Activated naive CD4-positive, alpha-beta T cell treated with anti-CD3 and anti-CD28 coated beads, Interleukin-2, amount 50 U/mL, for 72 hours (primary cell): ENCODE results near the gene DYNC1LI1. TPM values are rescaled to one million over a fixed set of nuclear protein-coding genes. Genes with fewer than 3 reads are reported as not detected.
"Not testable (repeated sequence)": the region's sequence is repeated elsewhere in the genome, so short reads cannot be mapped to it uniquely, and the experiment has no call there.

ENCODE experiments used
- ATAC-seq, 2 donors: fragments of 150-1000 bp; cut with Tn5 transposase; 2 replicates each; pipeline ENCODE4 v1.10.0; 2021; ENCODE audit warnings: mild to moderate bottlenecking in 2 of 2, moderate library complexity in 2 of 2
- DNase-seq, 2 donors: peaks; one replicate each; pipeline ENCODE4 v3.0.0; 2021 to 2022; ENCODE audit warnings: low spot score in 2 of 2
- H3K27ac Mint-ChIP-seq, 2 donors: one replicate each; pipeline ENCODE4 v1.8.0; 2022; ENCODE audit warnings: mild to moderate bottlenecking in 2 of 2, mixed read lengths in 2 of 2
- H3K36me3 Mint-ChIP-seq, 2 donors: one replicate each; pipeline ENCODE4 v1.8.0; 2022; ENCODE audit warnings: mixed read lengths in 2 of 2
- H3K9me3 Mint-ChIP-seq, 2 donors: one replicate each; pipeline ENCODE4 v1.8.0; 2022; ENCODE audit warnings: mixed read lengths in 2 of 2
- total RNA-seq, 2 donors: library from RNA; stranded (reverse); gene quantifications; one replicate each; pipeline ENCODE4 v1.2.3, GENCODE V29; 2022

The DYNC1LI1 gene
- total RNA-seq, 2 donors from 2014 or later, result 27.8 to 36.3 TPM

DNA sequence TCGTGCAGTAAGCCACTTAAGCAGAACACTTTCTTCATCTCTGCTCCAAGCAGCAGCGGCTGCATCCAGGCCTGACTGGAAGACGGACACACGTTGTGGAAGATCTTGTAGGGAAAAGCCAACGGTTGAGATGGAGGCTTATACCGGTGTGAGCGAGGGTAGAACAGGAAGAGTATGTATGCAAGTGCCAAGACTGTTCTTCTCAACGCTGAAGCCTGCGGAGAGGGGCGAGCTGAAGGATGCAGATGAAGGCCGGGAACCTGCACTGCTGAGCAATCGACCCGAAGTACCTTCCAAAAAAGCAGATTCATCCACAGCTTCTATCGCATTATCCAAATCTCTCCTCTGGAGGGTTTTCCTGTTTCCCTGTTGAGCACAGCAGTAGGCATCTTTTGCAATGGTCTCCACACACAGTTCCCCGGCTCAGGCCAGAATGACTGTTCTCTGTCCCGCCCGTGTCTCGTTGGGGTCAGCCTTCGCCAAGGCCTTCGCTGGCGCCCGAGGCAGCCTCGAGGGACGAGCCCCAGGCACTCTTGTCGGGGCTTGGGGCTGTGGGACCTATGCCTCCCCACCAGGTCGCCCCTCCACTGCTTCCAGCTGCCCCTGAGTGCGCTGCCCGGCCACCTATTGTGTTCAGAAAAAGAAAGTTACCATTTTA, 22.2 kb upstream of the DYNC1LI1 start:
- Mint-ChIP-seq H3K9me3 (no peaks in the 10 kb centered on the region), H3K36me3 (no peaks in the 10 kb centered on the region), H3K27ac (no peak overlapping the region)
- no peak for DNase-seq
- ATAC-seq, result no peak

DNA sequence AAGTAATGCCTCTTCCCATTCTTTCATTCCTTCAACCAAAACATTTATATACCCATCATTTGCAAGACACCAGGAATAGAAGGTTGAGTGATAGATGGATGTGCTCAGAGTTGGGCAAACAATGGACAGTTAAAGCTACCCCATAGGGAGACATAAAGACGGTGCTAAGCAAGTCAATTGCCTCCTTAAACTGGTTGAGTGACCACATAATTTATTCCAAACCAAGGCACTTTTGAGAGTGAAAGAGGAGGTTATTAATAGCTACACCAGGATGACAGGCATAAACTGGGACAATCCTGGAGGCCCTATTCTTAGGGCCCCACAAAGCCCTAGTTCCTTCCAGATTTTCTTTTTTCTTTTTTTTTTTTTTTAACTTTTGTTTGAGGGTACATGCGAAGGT, 21.4 kb upstream of the DYNC1LI1 start:
- Mint-ChIP-seq H3K9me3 (no peaks in the 10 kb centered on the region), H3K36me3 (no peaks in the 10 kb centered on the region), H3K27ac (peak overlapping the region in 1 of 2 donors; percentile 5)
- DNase-seq (no peak), ATAC-seq (no peak)

DNA sequence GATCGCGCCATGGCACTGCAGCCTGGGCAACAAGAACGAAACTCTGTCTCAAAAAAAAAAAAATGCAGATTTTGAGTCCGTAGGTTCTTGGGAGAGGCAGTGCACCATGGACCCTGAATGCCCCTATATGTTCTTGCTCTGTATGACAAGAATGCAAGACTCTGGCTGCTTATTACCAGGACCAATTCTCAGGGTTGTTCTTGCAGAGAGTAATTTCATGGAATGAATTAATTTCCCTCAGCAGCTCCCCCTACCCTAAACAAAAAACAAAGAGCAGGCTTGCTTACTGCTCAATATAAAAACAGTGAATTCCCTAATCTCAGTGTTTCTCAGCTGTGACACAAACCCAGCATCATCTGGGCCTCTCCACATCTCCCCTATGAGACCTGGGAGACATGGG, 20.5 kb upstream of the DYNC1LI1 start:
- Mint-ChIP-seq H3K27ac (no peak overlapping the region), H3K9me3 (no peaks in the 10 kb centered on the region), H3K36me3 (no peaks in the 10 kb centered on the region)
- ATAC-seq (no peak), DNase-seq (no peak)

DNA sequence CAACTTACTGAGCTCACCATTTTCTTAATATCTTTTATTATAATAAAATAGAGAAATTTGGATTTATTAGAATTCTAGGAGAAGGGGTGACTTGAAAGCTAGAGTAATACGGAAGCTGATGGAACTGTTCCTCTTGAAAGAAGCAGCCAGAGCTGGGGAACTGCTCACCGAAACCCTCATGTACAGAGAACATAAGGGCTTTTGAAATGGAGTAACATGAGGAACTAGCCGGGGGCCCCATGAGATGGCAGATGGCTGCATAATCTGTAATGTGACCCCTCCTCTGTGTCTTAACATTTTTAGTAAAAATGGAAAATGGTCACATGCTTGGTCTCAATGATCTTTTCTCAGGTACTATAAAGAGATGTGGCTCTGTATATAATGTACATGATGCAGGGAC, 15.7 kb upstream of the DYNC1LI1 start:
- Mint-ChIP-seq H3K9me3 (no peaks in the 10 kb centered on the region), H3K27ac (no peak overlapping the region), H3K36me3 (no peaks in the 10 kb centered on the region)
- no peak for DNase-seq
- no peak for ATAC-seq

DNA sequence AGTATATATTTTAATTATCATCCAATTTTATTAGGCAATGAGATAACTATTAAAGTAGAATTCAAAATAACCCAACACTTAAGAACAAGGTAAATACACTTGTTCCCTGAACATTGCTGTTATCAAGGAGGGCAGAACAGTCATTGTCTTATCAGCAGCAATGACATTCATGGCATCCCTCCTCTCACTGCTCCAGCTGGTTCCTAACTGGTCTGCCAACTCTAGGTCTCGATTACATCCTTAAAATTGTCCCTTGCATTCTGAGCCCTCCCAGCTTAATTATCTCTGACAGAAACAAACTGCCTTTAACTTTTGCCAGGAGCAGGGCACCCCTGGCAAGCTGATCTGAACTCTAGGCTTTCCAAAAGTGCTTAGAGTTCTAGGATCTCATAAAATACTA, 14.0 kb upstream of the DYNC1LI1 start:
- DNase-seq, result no peak
- no peak for ATAC-seq
- Mint-ChIP-seq H3K36me3 (no peaks in the 10 kb centered on the region), H3K27ac (no peak overlapping the region), H3K9me3 (no peaks in the 10 kb centered on the region)

DNA sequence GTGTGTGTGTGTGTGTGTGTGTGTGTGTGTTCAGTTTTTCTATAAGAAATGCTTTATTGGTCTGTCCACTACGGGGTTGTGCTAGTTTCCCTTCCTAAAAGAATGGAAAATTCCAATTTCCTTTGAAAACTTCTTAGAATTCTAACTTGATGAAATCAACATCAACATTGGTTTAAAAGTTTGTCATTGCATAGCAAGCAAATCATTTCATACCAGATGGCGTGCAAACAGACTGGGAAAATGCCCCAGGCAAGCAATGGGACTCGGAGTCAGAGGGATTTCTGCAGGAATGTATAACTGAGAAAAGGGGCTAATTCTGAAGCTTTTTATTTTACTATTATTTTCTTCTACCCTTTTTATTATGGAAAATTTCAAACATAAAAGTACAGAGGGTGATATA, 13.1 kb upstream of the DYNC1LI1 start:
- DNase-seq (no peak), ATAC-seq (no peak)
- H3K27ac Mint-ChIP-seq, result no peak overlapping the region
- H3K36me3 Mint-ChIP-seq, result no peaks in the 10 kb centered on the region
- H3K9me3 Mint-ChIP-seq, result no peaks in the 10 kb centered on the region

DNA sequence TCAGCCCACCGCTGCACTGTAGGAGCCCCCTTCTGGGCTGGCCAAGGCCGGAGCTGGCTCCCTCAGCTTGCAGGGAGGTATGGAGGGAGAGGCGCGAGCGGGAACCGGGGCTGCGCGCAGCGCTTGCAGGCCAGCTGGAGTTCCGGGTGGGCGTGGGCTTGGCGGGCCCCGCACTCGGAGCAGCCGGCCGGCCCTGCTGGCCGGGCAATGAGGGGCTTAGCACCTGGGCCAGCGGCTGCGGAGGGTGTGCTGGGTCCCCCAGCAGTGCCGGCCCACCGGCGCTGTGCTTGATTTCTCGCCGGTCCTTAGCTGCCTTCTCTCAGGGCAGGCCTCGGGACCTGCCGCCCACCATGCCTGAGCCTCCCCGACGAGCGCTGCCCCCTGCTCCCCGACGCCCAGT, 8.0 kb upstream of the DYNC1LI1 start:
- ATAC-seq, H3K27ac Mint-ChIP-seq, DNase-seq, H3K9me3 Mint-ChIP-seq, H3K36me3 Mint-ChIP-seq: not testable (repeated sequence)

DNA sequence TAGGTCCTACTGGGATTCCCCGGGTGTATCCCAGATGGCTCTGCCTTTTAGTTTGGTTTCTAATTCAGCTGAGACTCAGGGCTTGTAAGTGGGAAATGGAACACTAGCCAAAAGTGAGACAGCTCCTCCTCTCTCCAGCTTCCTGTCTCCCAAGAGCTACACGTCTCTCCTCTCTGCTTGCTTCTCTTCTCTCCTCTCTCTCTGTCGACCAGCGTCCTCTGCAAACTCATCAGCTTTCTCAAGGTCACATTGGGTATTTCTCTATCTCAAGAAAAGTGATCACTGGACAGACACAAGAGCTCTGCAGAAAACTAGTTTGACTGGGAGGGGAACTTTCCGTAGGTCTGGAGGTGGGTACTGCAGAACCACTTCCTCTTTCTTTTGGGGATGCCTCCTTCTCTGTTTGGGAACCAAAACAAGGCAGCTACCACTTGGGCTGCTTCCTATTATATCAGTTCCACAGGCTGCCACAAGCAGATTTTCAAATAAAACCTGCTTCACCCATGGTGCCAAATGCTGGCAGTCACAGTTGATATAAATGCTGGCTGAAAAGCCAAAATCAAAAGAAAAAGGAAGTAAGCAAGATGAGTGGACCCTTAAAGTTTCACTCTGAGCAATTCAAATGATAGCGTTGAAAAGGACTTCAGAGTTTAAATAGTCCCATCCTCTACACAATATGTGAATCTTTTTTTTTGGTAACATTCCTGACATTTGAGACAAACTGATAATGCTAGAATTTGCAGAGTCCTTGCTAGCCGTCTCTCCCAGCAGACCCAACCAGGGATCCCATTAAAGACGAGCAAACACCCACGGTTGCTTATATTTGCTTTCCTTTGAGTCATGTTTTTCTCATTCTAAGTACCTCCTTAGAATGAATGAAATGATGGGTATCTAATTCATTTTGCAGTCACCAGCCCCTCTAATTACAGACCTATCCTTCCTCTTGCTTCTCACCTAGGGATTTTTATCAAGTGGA, 7.2 kb upstream of the DYNC1LI1 start:
- Mint-ChIP-seq H3K36me3 (no peaks in the 10 kb centered on the region), H3K9me3 (no peaks in the 10 kb centered on the region), H3K27ac (peak overlapping the region in 1 of 2 donors; percentile 54)
- ATAC-seq (peak; percentile 67 to 68), DNase-seq (no peak)

DNA sequence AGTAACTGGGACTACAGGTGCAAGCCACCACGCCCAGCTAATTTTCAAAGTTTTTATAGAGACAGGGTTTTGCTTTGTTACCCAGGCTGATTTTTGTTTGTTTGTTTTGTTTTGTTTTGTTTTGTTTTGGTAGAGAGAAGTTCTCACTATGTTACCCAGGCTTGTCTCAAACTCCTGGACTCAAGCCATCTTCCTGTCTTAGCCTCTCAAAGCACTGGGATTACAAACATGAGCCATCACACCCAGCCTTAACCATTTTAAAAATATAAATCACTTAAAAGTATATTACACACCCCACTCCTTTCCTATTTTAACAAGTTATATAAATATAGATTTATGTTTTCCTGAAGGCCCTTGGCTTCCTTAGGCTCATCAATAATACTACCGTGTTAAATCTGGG, 6.5 kb upstream of the DYNC1LI1 start:
- ATAC-seq (no peak), DNase-seq (no peak)
- Mint-ChIP-seq H3K9me3 (no peaks in the 10 kb centered on the region), H3K36me3 (no peaks in the 10 kb centered on the region), H3K27ac (peak overlapping the region in 1 of 2 donors; percentile 54)

DNA sequence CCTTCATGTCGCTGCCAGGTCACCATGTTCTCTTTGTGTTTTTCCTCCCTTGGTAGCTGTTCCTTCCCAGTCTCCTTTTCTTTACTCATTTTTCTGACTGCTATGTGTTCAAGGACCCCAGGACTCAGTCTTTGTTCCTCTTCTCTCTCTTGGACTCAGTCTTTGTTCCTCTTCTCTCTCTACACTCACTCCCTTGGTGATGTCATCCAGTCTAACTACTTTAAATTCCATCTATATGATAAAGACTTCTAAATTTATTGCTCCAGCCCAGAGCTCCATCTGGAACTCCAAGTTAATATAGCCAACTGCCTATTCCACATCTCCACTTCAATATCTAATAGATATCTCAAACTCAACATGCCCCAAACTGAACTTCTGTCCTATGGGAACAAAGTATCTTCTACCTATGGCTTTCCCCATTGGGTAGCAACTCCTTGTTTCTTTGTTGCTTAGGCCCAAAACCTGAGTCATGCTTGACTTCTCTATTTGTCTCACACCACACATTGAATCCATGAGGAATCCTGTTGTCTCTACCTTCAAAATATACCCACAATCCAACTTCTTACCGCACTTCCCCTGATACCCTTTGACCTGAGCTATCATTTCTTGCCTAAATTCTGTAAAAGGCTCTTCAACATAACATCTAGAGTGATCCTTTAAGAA, 4.9 kb upstream of the DYNC1LI1 start:
- ATAC-seq (no peak), DNase-seq (no peak)
- no peak overlapping the region for H3K27ac Mint-ChIP-seq
- H3K9me3 Mint-ChIP-seq, result no peaks in the 10 kb centered on the region
- H3K36me3 Mint-ChIP-seq, result no peaks in the 10 kb centered on the region

DNA sequence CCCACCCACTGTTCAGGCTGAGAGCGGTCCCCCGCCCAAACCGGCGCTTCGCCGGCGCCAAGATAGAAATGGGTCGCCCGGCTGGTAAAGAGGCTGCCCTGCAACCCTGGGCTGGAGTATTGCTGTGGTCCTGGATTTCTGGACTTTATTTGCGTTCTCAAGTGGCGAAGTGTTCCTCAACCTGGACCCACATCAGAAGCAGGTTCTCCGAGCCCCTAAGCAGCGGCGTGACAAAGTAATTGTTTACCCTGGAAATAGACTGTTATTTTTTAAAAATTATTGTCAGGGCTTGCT, 481 bp upstream of the DYNC1LI1 start:
- no peaks in the 10 kb centered on the region for H3K9me3 Mint-ChIP-seq
- peak overlapping the region in 1 of 2 donors; percentile 89 for H3K27ac Mint-ChIP-seq
- DNase-seq, result no peak
- ATAC-seq, result no peak
- peaks cover 3 to 5% of the 10 kb centered on the region in 2 donors for H3K36me3 Mint-ChIP-seq

DNA sequence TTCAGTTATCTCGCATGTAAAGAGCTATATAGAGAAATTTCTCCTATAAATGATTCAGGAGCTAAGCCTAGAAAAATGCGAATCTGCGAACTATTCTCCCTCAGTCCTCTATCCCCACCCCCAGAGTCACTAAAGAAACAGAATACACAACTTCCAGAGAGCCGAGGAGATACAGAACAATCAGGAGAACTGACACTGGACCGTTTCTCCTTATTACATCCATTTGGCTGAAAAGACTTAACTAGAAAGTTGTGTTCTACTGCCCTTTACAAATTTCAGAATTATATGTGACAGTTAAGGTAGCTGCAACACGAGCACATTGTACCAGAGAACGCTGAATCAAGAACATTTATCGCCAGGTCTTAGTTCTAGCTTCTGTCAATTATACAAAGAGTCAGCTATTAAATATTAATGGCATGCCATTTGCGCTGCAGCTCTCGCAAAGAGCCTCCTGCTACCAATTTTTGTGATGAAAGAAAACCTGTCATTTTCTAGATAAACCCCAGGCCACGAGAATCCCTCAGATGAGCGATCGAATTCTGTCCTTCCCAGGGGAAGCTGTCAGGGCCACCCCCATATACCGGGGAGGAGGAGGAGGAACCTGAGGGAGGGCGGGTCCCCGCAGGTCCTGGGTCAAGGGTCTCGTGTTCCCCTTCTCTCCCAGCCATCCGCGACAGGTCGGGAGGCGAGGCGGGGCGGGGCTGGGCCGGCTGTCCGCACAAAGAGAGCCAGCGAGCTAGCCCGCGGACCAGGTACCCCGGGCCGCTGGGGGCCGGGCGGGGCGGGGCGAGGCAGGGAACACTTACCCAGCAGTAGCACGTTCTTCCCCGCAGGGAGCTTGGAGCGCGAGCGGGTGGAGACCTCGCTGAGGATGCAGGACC, 878 bp downstream of the DYNC1LI1 start:
- DNase-seq (peak; percentile 54 to 65), ATAC-seq (peak; percentile 49 to 52)
- Mint-ChIP-seq H3K36me3 (peaks cover 5 to 6% of the 10 kb centered on the region in 2 donors), H3K27ac (peak overlapping the region; percentile 75 to 89), H3K9me3 (no peaks in the 10 kb centered on the region)

DNA sequence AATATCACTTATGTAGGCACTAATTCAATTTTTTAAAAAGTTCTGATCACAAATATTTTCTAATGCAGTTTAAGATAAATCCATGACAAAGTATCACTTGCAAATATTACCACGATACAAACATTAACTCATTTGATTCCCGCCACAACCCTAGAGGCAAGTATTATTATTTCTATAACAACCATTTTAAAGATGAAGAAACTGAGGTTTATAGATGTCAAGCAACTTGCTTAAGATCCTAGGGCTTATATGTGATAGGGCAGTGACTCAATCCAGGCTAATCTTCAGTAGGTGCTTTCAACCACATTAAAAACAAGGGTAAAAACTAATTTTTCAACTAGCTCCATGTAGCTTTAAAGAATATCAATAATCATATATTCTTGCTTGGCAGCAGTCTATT, 1.7 kb downstream of the DYNC1LI1 start:
- Mint-ChIP-seq H3K27ac (peak overlapping the region in 1 of 2 donors; percentile 89), H3K9me3 (no peaks in the 10 kb centered on the region), H3K36me3 (peaks cover 5 to 6% of the 10 kb centered on the region in 2 donors)
- ATAC-seq (no peak), DNase-seq (no peak)

DNA sequence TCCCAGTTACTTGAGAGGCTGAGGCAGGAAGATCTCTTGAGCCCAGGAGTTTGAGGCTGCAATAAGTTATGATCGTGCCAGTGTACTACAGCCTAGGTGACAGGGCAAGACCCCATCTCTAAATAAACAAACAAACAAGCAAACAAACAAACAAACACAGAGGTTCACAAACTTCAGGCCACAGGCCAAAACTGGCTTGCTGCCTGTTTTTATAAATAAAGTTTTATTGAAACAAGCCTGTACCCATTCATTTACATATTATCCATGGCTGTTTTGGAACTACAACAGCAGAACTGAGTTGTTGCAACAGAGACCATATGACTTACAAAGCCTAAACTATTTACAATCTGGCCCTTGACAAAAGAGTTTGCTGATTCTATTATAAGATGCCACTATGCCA, 6.5 kb downstream of the DYNC1LI1 start:
- Mint-ChIP-seq H3K27ac (no peak overlapping the region), H3K36me3 (peaks cover 0 to 24% of the 10 kb centered on the region in 2 donors), H3K9me3 (no peaks in the 10 kb centered on the region)
- DNase-seq, result no peak
- ATAC-seq, result no peak

DNA sequence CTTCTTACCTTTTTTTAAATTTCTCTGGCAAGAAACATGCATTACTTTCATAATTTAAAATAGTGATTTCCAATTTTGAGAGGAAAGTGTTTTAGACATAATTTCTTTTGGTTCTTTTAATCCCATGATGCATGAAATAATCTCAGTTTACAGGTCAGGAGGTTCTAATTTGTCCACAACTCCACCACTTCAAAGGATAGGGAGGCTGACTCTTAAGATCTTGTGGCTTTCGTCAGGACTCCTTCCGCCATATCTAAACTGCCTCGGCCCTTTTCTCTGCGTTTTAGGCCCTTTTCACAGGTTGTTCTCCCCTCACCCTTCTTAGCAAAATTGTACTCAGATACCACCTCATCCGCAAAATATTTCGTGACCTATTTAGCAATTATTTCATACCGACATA, 8.0 kb downstream of the DYNC1LI1 start:
- DNase-seq (no peak), ATAC-seq (no peak)
- H3K27ac Mint-ChIP-seq, result no peak overlapping the region
- H3K36me3 Mint-ChIP-seq, result peaks cover 0 to 24% of the 10 kb centered on the region in 2 donors
- H3K9me3 Mint-ChIP-seq, result no peaks in the 10 kb centered on the region

DNA sequence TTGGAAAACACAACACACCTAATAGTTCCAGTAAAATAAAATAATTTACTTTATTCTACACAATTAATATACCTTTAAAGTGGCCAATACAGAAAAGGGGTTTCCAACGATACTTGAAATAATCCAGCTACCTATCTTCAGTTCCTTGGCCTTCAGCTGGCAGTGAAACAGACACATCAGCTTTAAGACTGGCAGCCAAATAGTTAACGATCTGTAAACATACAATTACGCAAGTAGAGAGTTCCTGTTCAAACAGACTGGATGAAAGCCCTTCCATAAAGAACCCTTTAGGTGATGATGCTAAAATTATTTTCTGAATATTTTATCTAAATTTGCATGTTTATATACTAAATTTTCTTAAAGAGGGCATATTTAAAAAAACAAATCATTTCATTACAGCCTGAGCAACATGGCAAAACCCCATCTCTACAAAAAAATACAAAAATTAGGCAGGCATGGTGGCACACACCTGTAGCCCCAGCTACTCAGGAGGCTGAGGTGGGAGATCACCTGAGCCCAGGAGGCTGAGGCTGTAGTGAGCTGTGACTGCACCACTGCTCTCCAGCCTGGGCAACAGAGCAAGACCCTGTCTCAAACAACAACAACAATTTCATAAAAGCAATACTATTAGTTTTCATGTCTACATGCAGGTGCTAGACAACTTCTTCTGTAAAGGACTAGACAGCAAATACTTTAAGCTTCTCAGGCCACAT, 12.9 kb downstream of the DYNC1LI1 start:
- Mint-ChIP-seq H3K9me3 (no peaks in the 10 kb centered on the region), H3K36me3 (peaks cover 0 to 6% of the 10 kb centered on the region in 2 donors), H3K27ac (no peak overlapping the region)
- ATAC-seq (no peak), DNase-seq (no peak)
